ENCODE measurements around the gene TCN2.
A peak's percentile ranks its signal among the peaks of the same experiment; 100 is the strongest.
"Not testable (repeated sequence)": the region's sequence is repeated elsewhere in the genome, so short reads cannot be mapped to it uniquely, and the experiment has no call there.

The TCN2 gene

DNA sequence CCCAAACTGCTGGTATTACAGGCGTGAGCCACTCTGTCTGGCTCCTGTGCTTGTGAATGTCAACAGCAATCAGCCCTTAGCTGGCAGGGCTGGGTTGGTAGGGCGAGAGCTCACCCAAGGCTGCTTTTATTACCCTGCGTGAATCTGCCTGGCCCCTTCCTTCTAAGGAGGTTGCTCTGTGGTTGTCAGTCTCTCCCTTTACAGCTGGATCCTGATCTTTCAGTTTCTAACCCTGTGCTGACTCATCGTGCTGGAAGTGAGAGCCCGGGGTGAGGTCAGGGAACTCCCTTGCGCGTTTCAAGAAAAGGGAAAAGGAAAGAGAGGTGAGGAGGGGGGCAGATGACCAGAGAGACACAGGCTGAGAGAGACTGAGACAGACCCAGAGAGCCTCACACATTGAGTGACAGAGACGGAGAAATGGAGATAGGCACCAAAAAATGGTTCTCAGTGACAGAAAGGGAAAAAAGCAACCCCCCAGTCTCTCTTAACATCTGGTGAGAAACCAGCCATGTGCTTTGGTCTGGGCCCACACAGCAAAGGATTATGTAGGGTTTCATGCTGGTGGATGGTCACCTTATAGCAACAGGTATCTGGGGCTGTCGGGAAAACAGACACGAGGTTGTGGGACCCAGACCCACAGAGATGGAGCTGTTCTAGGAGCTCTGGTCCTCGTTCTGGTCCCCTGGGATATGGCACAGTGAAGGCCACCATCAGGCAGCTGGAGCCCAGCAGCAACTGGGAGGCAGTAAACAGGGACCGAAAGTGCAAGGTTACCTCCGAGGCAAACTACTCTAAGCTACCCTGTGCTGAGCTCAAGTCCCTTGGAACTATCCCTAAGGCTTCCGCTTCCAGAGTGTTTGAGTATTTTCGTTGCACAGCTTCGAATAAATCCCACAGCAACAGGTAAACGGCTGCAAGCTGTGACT lies 2.5 kb downstream of the TCN2 start:
- DNase-seq (ENCODE audit: low read depth in 2 of 2, low spot score in 1 of 2): no peak

- DNase-seq (ENCODE audit: low read depth in 2 of 2, low spot score in 1 of 2): no peak
Observed at GRCh38 chr22:30610299-30610698, 3.3 kb downstream of the TCN2 start.

DNA sequence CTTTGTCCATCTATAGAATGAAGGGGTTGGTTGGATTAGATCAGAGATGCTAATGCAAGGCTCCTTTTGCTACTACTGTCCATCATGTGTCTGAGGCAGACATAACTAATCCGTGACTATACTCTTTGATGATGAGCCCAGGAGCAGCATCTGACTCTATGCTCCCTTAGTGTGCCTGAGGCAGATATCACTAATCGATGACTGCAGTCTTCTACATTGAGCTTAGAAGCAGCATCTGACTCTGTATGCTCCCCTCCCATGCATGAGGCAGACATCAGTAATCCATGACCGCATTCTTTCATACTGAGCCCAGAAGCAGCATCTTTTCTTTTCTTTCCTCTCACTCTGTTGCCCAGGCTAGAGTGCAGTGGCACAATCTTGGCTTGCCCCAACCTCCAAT lies 4.2 kb downstream of the TCN2 start:
- DNase-seq (ENCODE audit: low read depth in 2 of 2, low spot score in 1 of 2): no peak

- no peak for DNase-seq (ENCODE audit: low read depth in 2 of 2, low spot score in 1 of 2)
Observed at GRCh38 chr22:30612789-30613188, 5.8 kb downstream of the TCN2 start.

GRCh38 chr22:30614268-30614667 lies 7.3 kb downstream of the TCN2 start:
- no peak for DNase-seq (ENCODE audit: low read depth in 2 of 2, low spot score in 1 of 2)

- no peak for DNase-seq (ENCODE audit: low read depth in 2 of 2, low spot score in 1 of 2)
Observed at GRCh38 chr22:30614879-30615278, 7.9 kb downstream of the TCN2 start.

DNA sequence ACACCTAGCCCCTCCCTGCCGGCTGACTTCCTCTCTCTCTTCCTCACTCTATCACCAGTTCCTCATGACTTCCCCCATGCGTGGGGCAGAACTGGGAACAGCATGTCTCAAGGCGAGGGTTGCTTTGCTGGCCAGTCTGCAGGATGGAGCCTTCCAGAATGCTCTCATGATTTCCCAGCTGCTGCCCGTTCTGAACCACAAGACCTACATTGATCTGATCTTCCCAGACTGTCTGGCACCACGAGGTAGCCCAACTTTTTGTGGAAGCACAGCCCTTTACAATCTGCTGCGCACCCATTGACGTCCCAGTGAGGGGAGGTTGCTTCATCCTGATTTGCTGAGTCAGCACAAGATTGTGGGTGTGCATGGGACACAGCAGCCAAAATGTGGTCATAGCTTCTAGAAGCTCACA lies 8.6 kb downstream of the TCN2 start:
- DNase-seq (ENCODE audit: low read depth in 2 of 2, low spot score in 1 of 2): no peak

DNA sequence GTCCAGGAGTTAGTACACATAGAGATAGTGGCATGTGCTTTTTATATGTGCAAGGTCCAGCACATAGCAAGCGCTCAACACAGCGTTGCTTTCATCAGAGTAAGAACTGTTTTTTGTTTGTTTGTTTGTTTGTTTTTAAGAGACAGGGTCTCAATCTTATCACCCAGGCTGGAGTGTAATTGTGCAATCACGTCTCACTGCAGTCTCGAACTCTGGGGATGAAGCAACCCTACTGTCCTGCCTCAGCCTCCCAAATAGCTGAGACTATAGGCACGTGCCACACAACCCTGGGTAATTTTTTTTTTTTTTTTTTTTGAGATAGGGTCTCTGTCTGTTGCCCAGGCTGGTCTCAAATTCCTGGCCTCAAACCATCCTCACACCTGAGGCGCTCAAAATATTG lies 10.8 kb downstream of the TCN2 start:
- DNase-seq (ENCODE audit: low read depth in 2 of 2, low spot score in 1 of 2): no peak

GRCh38 chr22:30619909-30620308 lies 12.9 kb downstream of the TCN2 start:
- not testable (repeated sequence) for DNase-seq (ENCODE audit: low read depth in 2 of 2, low spot score in 1 of 2)

- no peak for DNase-seq (ENCODE audit: low read depth in 2 of 2, low spot score in 1 of 2)
Observed at GRCh38 chr22:30626413-30626812, 19.4 kb downstream of the TCN2 start.

DNA sequence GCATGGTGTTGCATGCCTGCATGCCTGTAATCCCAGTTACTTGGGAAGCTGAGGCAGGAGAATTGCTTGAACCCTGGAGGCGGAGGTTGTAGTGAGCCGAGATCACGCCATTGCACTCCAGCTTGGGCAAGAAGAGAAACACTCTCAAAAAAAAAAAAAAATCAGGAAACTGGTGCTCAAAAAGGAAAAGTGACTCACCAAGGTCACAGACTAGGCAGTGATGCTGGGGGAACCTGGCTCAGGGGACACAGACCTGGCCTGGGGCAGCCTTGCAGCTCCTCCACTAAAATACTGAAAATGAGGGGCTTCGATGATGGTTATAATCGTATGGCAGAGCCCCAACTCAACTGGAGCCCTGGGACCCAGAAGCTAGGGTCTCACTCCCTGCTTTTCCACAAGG lies 20.5 kb downstream of the TCN2 start:
- no peak for DNase-seq (ENCODE audit: low read depth in 2 of 2, low spot score in 1 of 2)

GRCh38 chr22:30628491-30628890 lies 21.5 kb downstream of the TCN2 start:
- DNase-seq (ENCODE audit: low read depth in 2 of 2, low spot score in 1 of 2): no peak

GRCh38 chr22:30631469-30631868 lies 24.5 kb downstream of the TCN2 start:
- DNase-seq (ENCODE audit: low read depth in 2 of 2, low spot score in 1 of 2): not testable (repeated sequence)

- DNase-seq (ENCODE audit: low read depth in 2 of 2, low spot score in 1 of 2): peak; percentile 87 to 90
Observed at GRCh38 chr22:30634471-30635233, 27.7 kb downstream of the TCN2 start.

DNA sequence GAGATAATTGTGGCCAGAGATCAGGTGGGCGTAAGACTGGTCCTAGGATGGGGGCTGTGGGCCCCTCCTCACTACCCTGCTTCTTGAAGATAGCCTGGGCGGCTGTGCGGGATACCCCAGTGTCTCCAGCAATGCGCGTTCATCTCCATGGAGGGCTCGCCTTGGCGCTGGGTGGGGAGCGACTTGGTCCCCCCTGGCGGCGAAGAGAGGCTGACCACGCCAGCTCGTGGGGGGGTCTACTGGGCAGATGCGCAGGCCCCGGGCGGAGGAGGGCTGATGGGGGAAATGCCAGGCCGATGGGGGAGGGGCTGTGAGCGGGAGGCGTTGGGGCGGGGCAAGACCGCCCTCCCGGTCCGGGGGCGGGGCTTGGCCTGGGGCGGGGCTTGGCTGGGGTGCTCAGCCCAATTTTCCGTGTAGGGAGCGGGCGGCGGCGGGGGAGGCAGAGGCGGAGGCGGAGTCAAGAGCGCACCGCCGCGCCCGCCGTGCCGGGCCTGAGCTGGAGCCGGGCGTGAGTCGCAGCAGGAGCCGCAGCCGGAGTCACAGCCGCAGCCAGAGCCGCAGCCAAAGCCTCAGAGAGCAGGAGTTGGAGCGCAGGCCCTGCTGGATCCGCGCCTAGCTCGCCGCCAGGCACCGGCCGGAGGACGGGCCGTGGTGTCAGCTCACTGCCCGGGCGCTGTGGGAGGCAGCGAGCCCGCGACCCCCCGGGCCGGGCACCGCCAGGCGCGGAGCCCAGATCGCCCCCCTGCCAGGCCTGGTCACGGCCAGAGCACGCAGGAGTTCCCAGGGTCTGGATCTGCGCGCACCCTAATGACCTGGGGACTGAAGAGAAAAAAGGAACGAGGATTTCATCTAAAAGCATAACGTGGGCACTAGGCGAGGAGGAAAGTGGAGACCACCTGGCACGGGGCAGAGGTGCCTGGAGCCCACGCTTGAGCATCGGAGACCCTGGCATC lies 28.6 kb downstream of the TCN2 start, which contains the start of gene SLC35E4:
SLC35E4 (plus strand) TSS at position 509 of the 953 bp plus-strand sequence. CDS start 670 bp downstream, outside the sequence.
- peak; percentile 93 to 97 for DNase-seq (ENCODE audit: low read depth in 2 of 2, low spot score in 1 of 2)

- DNase-seq (ENCODE audit: low read depth in 2 of 2, low spot score in 1 of 2): no peak
Observed at GRCh38 chr22:30636226-30637077, 29.5 kb downstream of the TCN2 start.

GRCh38 chr22:30637701-30638114 lies 30.7 kb downstream of the TCN2 start:
- no peak for DNase-seq (ENCODE audit: low read depth in 2 of 2, low spot score in 1 of 2)

- no peak for DNase-seq (ENCODE audit: low read depth in 2 of 2, low spot score in 1 of 2)
Observed at GRCh38 chr22:30640361-30640760, 33.4 kb downstream of the TCN2 start.

GRCh38 chr22:30640839-30641430 lies 34.0 kb downstream of the TCN2 start:
- DNase-seq (ENCODE audit: low read depth in 2 of 2, low spot score in 1 of 2): no peak
